ENCODE results near the gene METTL23.
"Not testable (repeated sequence)": the region's sequence is repeated elsewhere in the genome, so short reads cannot be mapped to it uniquely, and the experiment has no call there.

METTL23 gene

GRCh38 chr17:76714336-76714735 is 12.3 kb upstream of the METTL23 start:
- DNase-seq: no peak

- peak; percentile 54 for DNase-seq
Measured at GRCh38 chr17:76714822-76715495, 11.7 kb upstream of the METTL23 start.

GRCh38 chr17:76715496-76715830 is 11.2 kb upstream of the METTL23 start:
- DNase-seq: no peak

- peak; percentile 87 for DNase-seq
Measured at GRCh38 chr17:76716146-76716838, 10.3 kb upstream of the METTL23 start.

GRCh38 chr17:76716839-76717215 is 9.8 kb upstream of the METTL23 start:
- DNase-seq: no peak

GRCh38 chr17:76718516-76718915 is 8.1 kb upstream of the METTL23 start:
- DNase-seq: no peak

GRCh38 chr17:76720211-76720610 is 6.4 kb upstream of the METTL23 start:
- no peak for DNase-seq

- DNase-seq: no peak
Measured at GRCh38 chr17:76720941-76721340, 5.7 kb upstream of the METTL23 start.

GRCh38 chr17:76721463-76721862 is 5.2 kb upstream of the METTL23 start:
- DNase-seq: no peak

- no peak for DNase-seq
Measured at GRCh38 chr17:76722279-76722678, 4.4 kb upstream of the METTL23 start.

GRCh38 chr17:76722977-76723376 is 3.7 kb upstream of the METTL23 start:
- not testable (repeated sequence) for DNase-seq

GRCh38 chr17:76723812-76724211 is 2.8 kb upstream of the METTL23 start:
- DNase-seq: no peak

- DNase-seq: peak; percentile 79
Measured at GRCh38 chr17:76725580-76726230, 934 bp upstream of the METTL23 start.

GRCh38 chr17:76726231-76726775 is 336 bp upstream of the METTL23 start, which contains the start of gene JMJD6:
Gene JMJD6, minus strand, starts transcription at chr17:76726606. Its CDS starts 131 bp downstream, at chr17:76726475.
- DNase-seq: peak; percentile 97

- no peak for DNase-seq
Measured at GRCh38 chr17:76727745-76728456, 1.3 kb downstream of the METTL23 start.

- peak; percentile 35 for DNase-seq
Measured at GRCh38 chr17:76731800-76732733, 5.4 kb downstream of the METTL23 start.

- DNase-seq: peak; percentile 36
Measured at GRCh38 chr17:76732734-76733617, 6.3 kb downstream of the METTL23 start.

- DNase-seq: no peak
Measured at GRCh38 chr17:76733618-76733957, 6.9 kb downstream of the METTL23 start.

- no peak for DNase-seq
Measured at GRCh38 chr17:76734080-76734840, 7.6 kb downstream of the METTL23 start.

GRCh38 chr17:76735006-76735405 is 8.4 kb downstream of the METTL23 start:
- DNase-seq: peak; percentile 22
